ELR (cell line): ENCODE results near the gene TLX2.
"Not testable (repeated sequence)": the region's sequence is repeated elsewhere in the genome, so short reads cannot be mapped to it uniquely, and the experiment has no call there.

Experiments used
- DNase-seq: peaks from one replicate; pipeline ENCODE4 v3.0.0-alpha.2; 2015; ENCODE audit warnings: low read depth

TLX2 gene

GRCh38 chr2:74554820-74555531 lies 40.7 kb downstream of the TLX2 start:
- DNase-seq: no peak

DNA sequence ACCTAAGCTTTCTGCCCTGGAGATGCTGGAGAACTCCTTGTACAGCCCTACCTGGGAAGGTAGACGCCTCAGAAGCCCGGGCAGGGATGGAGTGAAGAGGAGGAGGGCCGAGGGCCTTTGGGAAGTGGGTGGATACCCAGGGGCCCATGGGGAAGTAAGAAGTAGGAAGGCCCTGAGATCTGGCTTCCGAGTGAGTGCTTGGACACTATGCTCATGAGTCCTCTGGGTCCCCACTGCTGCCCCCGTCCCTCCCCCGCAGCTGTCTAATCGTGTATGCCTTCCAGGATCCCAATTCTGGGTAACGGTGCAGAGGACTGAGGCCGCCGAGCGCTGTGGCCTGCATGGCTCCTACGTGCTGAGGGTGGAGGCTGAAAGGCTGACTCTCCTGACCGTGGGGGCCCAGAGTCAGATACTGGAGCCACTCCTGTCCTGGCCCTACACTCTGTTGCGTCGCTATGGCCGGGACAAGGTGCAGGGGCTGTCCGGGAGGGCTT lies 41.4 kb downstream of the TLX2 start:
- no peak for DNase-seq

DNA sequence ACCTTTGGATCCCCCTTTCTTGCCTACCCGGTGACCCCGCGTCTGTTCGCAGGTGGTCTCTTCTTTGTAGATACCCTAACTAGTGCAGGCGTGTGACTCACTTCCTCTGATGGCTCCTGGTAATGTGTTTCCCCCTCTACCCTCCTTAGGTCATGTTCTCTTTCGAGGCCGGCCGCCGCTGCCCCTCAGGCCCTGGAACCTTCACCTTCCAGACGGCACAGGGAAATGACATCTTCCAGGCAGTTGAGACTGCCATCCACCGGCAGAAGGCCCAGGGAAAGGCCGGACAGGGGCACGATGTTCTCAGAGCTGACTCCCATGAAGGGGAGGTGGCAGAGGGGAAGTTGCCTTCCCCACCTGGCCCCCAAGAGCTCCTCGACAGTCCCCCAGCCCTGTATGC lies 41.9 kb downstream of the TLX2 start:
- DNase-seq: no peak

GRCh38 chr2:74556831-74557370 lies 42.7 kb downstream of the TLX2 start:
- no peak for DNase-seq

- no peak for DNase-seq
These were observed 44.3 kb downstream of the TLX2 start for GRCh38 chr2:74558284-74559230.

GRCh38 chr2:74559912-74560311 lies 45.7 kb downstream of the TLX2 start:
- DNase-seq: no peak

DNA sequence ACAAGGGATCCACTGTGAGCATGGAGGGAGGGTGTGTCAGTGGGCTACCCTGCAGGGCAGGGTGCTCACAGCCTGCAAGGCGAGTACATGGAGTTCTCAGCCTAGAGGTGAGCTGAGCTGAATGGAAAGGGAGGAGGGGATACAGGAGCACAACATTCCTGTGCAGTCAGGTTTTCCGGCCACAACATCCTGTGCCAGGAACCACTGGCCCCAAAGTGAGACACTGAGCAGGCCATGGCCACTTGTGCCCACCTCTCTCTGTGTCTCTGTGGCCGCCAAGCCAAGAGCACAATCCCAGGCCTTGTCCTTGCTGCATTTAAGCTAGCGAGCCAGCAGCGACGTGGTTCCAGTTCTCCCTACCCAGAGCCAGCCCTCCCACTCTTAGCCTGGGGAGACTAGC lies 46.3 kb downstream of the TLX2 start:
- DNase-seq: peak; percentile 30

GRCh38 chr2:74561022-74561421 lies 46.8 kb downstream of the TLX2 start:
- not testable (repeated sequence) for DNase-seq

GRCh38 chr2:74562126-74562775 lies 48.0 kb downstream of the TLX2 start:
- DNase-seq: peak; percentile 29

DNA sequence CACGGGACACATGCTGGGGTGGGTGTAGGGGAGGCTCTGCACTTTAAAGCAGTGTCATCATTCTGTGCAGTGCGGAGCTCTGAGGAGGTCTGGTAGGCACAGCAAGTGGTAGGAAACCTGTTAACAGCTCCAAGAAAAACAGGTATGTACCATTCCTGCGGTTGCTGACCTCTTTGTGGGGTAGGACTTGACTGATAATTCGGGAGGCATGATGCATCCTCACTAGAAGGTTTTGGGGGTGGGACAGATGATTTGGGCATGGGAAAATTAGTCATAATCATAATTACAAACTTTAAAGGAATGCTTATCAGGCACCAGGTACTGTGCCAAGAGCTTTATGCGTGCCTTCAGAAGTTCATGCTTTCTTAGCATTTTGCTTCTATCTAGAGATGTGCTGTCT lies 50.0 kb downstream of the TLX2 start:
- peak; percentile 71 for DNase-seq

DNA sequence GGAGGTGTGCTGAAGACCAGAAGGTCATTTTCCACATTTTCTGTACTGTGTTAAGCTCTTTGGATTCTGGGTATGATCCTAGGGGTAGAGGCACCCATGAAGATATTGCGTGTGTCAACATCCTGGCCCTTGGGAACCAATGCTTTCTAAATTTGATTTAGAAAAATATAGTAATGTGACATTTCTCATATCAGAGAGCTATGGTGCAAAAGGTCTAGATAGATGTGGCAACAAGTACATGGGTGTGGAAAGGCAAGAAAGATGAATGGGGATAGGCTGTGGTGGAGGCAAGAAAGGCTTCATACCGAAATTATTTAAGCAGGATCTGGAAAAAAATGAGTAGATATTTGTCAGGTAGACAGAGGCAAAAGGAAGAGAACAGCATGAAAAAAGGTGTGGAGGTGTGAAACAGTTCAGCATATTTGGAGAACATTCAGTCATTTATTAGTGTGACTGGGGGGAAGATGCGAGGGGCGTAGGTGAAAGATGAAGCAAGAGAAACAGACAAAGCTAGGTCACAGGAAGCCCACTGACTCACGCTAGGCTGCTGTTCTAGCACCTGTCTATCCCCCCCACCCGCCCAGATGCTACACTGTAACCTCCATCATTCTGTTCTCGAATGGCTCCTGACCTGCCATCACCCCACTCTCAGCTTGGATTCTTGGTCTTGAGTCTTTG lies 52.0 kb downstream of the TLX2 start:
- DNase-seq: no peak

GRCh38 chr2:74566754-74567085 lies 52.5 kb downstream of the TLX2 start:
- DNase-seq: peak; percentile 85
